HL-60 (cell line): ENCODE results near the gene MCU.

Source experiments
- GABPA ChIP-seq: IDR thresholded peaks from 2 replicates; pipeline ENCODE4 v1.6.1; 2012; ENCODE audit warnings: low read depth
- POLR2AphosphoS5 ChIP-seq: IDR thresholded peaks from 2 replicates; pipeline ENCODE4 v1.6.1; 2012; ENCODE audit warnings: low read depth
- TF ChIP-seq, protein P1 (sequence below): IDR thresholded peaks from one replicate; pipeline ENCODE4 v1.5.1; 2011; ENCODE audit warnings: low read length, control low read depth, inconsistent platforms; ENCODE audit not compliant: insufficient read depth

DNA sequence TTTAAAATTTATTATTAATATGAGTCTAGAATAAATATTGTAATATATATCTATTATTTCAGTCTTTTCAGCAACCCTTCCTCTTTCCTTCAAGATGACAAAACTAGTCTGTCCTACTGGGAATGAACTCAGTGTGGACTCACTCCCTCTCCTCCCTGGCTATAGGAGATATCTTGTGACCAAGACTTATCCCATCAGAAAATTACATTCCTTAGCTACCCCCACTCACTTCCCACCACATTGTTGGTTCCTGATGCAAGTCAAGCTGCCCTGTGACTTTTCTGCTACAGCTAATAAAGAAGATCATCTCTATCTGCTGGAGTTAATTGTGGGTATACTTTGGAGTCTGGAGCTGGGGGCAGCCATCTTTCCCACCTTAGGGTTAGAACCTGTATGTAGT lies 28.0 kb upstream of the MCU start:
- TF ChIP-seq, protein P1, sequence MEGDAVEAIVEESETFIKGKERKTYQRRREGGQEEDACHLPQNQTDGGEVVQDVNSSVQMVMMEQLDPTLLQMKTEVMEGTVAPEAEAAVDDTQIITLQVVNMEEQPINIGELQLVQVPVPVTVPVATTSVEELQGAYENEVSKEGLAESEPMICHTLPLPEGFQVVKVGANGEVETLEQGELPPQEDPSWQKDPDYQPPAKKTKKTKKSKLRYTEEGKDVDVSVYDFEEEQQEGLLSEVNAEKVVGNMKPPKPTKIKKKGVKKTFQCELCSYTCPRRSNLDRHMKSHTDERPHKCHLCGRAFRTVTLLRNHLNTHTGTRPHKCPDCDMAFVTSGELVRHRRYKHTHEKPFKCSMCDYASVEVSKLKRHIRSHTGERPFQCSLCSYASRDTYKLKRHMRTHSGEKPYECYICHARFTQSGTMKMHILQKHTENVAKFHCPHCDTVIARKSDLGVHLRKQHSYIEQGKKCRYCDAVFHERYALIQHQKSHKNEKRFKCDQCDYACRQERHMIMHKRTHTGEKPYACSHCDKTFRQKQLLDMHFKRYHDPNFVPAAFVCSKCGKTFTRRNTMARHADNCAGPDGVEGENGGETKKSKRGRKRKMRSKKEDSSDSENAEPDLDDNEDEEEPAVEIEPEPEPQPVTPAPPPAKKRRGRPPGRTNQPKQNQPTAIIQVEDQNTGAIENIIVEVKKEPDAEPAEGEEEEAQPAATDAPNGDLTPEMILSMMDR = no peak
- TF ChIP-seq POLR2AphosphoS5 (no peak), GABPA (no peak)
